Measurements from ENCODE around the gene COL6A1.

- TF ChIP-seq CTCF (conservative IDR thresholded peaks at IDR 0.05; ENCODE audit: low read length) (no peak), EZH2phosphoT487 (IDR thresholded peaks at IDR 0.05; ENCODE audit: borderline replicate concordance, low read depth, low read length) (no peak)
These were observed 59.1 kb downstream of the COL6A1 start for GRCh38 chr21:46040707-46041106.
